ENCODE measurements around the gene MNX1. TPM values are rescaled to one million over a fixed set of nuclear protein-coding genes. Genes with fewer than 3 reads are reported as not detected.
A peak's percentile ranks its signal among the peaks of the same experiment; 100 is the strongest.

MNX1 gene
- total RNA-seq, 2 donors from 2014 or later, result not detected

GRCh38 chr7:157003756-157004520 lies 6.5 kb downstream of the MNX1 start:
- peaks cover 34 to 80% of the 10 kb centered on the region in 2 donors for H3K27me3 ChIP-seq
- TF ChIP-seq CTCF (IDR thresholded peaks at IDR 0.05), result no peak
- H3K4me1 ChIP-seq, result peaks cover 0 to 49% of the 10 kb centered on the region in 2 donors
- no peaks in the 10 kb centered on the region for H3K9me3 ChIP-seq
- H3K27ac ChIP-seq, result no peak overlapping the region
- no peak for DNase-seq (ENCODE audit: low spot score)
- H3K4me3 ChIP-seq, result no peak overlapping the region
- no peaks in the 10 kb centered on the region for H3K36me3 ChIP-seq

- no peak overlapping the region for H3K4me3 ChIP-seq
- no peaks in the 10 kb centered on the region for H3K9me3 ChIP-seq
- peaks cover 0 to 49% of the 10 kb centered on the region in 2 donors for H3K4me1 ChIP-seq
- H3K36me3 ChIP-seq, result no peaks in the 10 kb centered on the region
- DNase-seq (ENCODE audit: low spot score), result no peak
- H3K27me3 ChIP-seq, result peaks cover 36 to 75% of the 10 kb centered on the region in 2 donors
- H3K27ac ChIP-seq, result no peak overlapping the region
- no peak for TF ChIP-seq CTCF (IDR thresholded peaks at IDR 0.05)
Observed at GRCh38 chr7:157003445-157003755, 7.1 kb downstream of the MNX1 start.

- no peak overlapping the region for H3K4me3 ChIP-seq
- no peaks in the 10 kb centered on the region for H3K9me3 ChIP-seq
- H3K4me1 ChIP-seq, result peaks cover 0 to 49% of the 10 kb centered on the region in 2 donors
- no peak overlapping the region for H3K27ac ChIP-seq
- no peak for TF ChIP-seq CTCF (IDR thresholded peaks at IDR 0.05)
- H3K27me3 ChIP-seq, result peaks cover 33 to 73% of the 10 kb centered on the region in 2 donors
- DNase-seq (ENCODE audit: low spot score), result no peak
- no peaks in the 10 kb centered on the region for H3K36me3 ChIP-seq
Observed at GRCh38 chr7:157002819-157003421, 7.5 kb downstream of the MNX1 start.

- H3K4me1 ChIP-seq, result peaks cover 0 to 49% of the 10 kb centered on the region in 2 donors
- H3K4me3 ChIP-seq, result no peak overlapping the region
- no peak for TF ChIP-seq CTCF (IDR thresholded peaks at IDR 0.05)
- peaks cover 30 to 70% of the 10 kb centered on the region in 2 donors for H3K27me3 ChIP-seq
- no peak for DNase-seq (ENCODE audit: low spot score)
- no peaks in the 10 kb centered on the region for H3K36me3 ChIP-seq
- no peak overlapping the region for H3K27ac ChIP-seq
- no peaks in the 10 kb centered on the region for H3K9me3 ChIP-seq
Observed at GRCh38 chr7:157001920-157002818, 8.3 kb downstream of the MNX1 start.

- Histone ChIP-seq H3K27me3 (peaks cover 30 to 59% of the 10 kb centered on the region in 2 donors), H3K36me3 (no peaks in the 10 kb centered on the region), H3K27ac (no peak overlapping the region), H3K4me1 (peaks cover 0 to 49% of the 10 kb centered on the region in 2 donors), H3K9me3 (no peaks in the 10 kb centered on the region), H3K4me3 (peak overlapping the region in 1 of 2 donors; percentile 48)
- no peak for TF ChIP-seq CTCF (IDR thresholded peaks at IDR 0.05)
- no peak for DNase-seq (ENCODE audit: low spot score)
Observed at GRCh38 chr7:157000741-157001653, 9.5 kb downstream of the MNX1 start.
